NCI-H128 (cell line): Measurements from ENCODE around the gene TBX3.

Source experiments
- DNase-seq: peaks from one replicate; lab custom pipeline; 2025; ENCODE audit not compliant: unreplicated experiment; lab: John Stamatoyannopoulos, UW

Gene TBX3

DNA sequence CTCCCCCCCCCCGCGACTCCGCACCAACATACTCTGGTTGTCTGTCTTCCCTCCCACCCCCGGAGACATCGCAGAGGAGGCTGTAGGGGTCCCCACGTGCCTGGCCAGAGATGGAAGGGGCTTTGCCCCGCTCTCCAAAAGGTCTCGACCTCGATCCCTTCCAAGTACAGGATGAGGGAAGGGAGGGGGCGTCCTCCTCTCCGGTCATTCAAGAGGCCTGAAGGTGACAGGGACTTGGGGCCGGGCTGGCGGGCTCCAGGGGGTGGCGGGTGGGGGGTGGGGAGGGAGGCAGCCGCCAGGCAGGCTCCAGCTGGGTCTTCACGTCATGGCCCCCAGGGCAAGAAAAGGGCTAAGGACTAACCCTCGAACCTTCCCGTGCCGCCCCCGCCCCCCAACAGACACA lies 15.1 kb downstream of the TBX3 start:
- DNase-seq: no peak

DNA sequence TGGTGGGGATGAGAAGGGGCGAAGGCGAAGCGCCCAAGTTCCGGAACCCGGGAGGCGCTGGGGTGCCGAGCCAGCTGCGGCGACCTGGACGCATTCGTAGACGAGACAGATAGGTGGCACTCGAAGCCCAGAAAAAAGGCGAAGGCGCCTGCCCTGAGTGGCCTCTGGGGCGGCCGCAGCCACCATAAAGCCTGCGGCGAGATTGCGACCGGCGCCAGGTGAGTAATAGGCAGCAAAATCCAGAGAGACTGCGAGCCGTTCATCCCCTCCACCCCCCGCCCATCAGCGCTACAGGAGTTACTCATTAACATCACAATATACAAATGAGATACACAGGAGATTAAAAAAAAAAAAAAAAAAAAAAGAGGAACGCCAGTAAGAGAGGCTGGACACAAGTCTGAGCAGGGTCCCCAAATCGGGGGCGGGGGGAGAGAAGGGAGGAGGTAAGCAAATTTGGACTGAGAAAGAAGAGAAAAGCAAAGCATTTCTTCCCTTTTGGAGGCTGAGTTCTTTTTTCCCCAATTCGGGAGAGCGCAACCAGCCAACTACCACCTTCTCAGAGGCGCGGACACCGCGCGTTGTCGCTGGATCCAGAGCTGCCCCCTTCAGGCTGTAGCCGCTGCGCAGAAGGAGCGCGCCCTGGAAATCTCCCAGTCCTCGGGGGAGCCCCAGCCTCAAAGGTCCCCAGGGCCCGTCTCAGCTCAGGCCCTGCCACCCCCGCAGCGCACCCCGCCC lies 15.7 kb downstream of the TBX3 start:
- peak; percentile 73 for DNase-seq

DNA sequence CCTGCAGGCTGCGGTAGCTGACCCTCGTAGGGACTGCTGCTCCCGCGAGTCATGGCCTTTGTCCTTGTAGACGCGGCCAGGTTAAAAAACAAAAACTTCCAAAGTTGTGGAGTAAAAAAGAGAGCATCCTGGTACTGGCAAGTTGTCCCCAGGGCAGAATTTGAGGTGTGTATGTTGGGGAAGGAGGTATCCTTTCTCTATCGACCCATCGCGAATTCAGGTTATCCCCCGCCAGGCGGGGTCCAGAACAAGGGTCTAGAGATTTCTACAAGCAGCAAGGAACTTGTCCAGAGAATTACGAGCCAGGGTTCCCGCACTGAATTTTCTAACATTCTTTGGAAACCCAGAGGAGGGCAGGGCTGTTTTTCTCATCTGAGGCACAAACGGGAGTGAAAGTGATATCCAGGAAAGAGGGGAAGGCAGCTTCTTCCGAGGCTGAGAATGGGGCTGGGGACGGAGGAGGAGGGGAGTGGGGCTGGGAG lies 16.3 kb downstream of the TBX3 start:
- DNase-seq: no peak

DNA sequence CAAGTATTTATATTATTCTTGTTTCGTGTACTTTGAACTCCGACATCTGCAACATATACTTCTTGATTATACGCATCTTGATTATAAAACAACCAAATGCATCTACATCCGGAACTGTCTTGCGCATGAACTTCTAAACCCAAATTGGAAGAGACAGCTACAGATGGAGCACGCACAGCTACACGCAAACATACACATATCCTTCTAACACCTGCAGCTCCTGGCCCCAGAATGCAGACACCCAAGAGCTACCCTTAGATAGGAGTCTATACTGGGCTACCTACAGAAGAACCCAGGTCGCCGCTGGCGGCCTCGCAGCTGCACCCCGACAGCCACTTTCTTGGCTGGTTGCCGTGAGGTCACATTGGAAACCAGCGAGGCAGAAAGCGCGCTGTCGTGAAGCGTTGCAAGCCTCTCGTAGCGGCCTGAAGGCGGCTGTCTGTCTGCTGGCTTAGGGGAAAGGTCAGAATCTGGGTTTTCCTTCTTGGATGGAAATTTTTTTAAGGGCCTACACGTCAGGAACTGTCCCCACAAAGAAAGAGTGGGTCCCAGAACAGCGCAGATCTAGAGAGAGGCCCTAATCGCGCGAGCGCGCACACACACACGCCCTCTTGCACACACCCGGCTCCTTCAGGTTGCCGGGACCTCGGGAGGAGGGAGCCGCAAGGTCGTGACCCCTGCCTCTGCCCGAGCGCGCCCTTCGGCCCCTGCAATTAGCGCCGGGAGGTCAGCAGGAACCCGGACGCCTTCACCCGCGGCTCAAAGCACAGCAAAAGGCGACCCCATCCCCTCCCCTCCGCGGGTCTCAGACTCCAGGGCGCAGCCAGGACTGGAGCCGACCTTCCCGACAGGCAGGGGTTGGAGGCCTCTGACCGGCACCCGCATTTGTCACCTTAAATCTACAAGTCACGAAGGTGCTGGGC lies 17.0 kb downstream of the TBX3 start:
- no peak for DNase-seq

DNA sequence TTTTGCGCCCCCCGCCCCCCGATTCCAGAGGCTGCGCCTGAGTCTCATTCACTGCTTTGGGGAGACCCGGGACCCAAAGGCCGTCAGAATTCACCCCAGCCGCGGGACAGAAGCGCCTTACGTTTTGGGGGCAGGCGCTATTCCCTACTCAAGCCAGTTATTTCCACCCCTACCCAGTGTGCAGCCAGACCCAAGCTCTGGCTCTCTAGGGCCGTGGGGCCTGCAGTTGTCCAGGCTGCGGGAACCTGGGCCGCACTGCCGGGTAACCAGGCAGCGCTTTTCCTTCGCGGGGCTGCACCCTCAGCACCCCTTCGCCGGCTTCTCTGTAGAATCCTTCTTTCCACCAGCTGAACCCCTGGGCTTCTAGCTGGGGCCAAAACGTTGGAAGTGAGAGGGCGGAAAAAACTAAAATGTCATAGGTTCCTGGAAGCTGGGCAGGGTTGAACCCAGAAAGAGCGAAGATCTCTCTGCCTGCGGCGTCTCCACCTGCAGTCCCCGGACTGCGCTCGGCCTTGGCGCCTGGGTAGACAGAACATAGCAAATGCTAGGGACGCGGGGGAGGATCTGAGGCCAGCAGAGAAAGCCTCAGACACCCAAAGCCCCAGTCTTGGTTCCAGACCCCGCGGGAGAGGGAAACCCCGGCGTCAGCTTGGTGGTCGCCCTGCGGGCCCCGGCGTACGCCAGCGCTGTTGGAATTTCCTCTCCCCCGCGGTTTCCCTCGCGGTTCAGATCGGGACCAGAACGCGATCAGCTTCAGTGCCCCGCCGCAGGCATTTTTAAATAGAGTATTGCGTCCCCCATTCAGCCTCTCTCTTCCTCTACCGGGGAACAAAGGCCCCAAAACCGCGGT lies 18.3 kb downstream of the TBX3 start:
- no peak for DNase-seq

DNA sequence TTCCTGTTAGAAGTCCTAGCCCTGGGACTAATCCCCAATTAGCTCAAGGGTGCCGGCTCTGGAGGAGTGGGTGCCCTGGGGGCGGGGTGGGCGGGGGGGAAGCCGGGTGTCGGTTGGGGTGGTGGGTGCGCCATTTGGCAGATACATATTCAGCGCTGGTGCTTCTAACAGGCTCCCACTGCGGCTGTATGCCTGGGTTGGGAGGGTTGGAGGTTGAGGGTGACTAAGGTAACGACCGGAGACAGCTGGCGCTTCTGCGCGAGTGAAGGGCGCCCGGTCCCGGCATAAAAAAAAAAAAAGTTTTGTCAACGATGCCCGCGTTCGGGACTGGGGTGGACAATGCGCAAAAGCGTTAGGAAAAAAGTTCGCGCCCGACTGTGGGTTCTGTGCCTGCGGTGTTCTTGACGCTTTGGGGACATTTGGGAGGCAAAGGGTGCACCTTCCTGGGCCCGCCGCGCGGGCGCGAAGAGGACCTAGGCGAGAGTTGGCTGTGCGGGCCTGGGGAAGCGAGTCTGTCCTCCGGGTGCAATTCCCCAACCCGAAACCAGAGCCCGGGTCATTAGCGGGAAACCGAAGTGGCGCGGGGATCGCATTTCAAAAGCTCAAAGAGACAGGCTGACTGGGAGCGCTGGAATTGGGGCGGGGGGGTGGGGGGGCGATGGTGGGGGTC lies 19.2 kb downstream of the TBX3 start:
- DNase-seq: no peak

DNA sequence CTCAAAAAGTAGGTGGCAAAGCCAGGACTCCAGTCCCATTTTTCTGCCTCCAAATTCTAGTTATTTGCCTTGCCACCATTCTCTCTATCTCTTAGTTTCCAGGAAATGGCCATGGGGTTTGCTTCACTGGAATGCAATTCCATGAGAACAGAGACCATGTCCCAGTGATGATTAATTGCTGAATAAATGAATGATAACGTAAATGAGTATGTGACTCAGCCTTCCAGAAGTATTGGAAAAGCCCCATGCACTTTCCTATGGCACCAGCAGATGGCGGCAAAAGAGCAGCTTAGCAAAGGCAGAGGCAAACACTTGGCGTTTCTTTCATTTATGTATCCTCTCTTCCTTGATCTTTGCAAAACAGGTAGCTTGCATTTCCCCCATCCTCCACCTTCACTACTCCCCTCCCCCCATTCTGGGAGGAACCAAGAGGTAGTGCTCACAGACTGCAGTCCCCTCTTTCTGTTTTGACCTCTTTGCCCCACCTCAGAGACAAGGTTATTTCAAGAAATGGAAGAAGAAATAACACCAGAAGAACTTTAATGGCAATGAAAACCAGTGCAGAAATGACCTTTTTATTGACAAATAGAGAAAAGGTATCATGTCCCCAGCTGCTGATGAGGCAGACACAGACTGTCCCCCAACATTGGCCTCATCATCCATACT lies 21.3 kb downstream of the TBX3 start:
- DNase-seq: no peak

DNA sequence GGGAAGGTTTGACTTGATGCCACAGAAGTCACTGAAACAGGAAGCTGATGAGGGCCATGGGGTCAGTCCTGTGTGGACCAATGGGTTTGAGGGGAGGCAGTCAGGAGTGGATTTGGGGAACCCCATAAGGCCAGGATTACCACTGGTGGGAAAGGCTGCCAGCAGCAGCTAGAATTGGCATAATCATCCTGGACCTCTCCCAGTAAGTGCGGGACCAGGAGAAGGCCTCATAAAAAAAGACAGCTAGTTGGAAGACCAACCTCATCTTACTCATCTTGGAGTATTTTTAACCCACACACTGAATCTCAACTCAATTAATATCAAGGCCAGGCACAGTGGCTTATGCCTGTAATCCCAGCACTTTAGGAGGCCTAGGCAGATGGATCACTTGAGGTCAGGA lies 22.7 kb downstream of the TBX3 start:
- no peak for DNase-seq

DNA sequence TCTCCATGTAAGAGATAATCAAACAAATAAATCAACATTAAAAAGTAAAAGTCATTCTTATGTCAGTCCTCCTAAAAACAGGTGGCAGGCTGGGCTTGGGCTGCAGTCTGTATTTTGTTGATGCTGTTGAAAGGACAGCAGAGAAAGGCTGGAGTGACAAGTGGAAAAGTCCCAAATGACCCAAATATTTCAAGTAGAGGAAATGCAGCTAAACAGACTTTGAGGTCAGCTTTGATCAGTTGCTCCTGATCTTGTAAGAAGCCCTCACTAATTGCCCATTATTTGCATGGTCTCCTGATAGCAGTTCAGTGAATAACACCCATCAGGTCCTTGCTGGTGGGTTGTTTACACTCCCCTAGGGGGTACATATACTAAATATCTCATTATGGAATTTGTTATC lies 24.9 kb downstream of the TBX3 start:
- DNase-seq: no peak

DNA sequence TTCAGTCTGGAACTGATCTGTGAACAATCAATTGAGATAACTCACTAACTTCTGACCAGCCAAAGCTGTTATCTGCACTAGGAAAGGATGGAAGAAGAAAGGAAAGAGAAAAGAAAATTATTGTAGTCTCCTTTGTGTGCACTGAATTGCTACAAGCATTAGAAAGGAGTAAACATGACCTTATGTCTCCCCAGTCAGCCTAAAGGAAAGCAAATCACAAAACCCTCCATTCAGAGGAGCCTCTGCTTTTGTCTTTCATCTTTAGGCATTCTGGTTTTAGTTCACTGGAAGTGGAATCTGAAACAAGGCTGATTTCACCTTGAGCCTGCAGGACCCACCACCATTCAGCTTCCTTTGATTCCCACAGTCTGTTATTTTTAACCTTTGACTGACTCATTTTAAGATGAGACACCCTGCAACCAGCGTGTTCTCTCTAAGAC lies 26.0 kb downstream of the TBX3 start:
- DNase-seq: no peak

DNA sequence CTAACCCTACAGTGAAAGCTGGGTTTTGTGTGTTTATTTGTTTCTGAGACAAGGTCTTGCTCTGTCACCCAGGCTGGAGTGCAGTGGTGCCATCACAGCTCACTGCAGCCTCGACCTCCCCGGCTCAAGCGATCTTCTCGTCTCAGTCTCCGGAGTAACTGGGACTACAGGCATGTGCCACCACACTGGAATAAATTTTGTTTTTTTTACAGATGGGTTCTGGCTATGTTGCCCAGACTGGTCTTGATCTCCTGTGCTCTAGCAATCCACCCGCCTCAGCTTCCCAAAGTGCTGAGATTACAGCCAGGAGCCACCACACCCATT lies 26.4 kb downstream of the TBX3 start:
- no peak for DNase-seq

DNA sequence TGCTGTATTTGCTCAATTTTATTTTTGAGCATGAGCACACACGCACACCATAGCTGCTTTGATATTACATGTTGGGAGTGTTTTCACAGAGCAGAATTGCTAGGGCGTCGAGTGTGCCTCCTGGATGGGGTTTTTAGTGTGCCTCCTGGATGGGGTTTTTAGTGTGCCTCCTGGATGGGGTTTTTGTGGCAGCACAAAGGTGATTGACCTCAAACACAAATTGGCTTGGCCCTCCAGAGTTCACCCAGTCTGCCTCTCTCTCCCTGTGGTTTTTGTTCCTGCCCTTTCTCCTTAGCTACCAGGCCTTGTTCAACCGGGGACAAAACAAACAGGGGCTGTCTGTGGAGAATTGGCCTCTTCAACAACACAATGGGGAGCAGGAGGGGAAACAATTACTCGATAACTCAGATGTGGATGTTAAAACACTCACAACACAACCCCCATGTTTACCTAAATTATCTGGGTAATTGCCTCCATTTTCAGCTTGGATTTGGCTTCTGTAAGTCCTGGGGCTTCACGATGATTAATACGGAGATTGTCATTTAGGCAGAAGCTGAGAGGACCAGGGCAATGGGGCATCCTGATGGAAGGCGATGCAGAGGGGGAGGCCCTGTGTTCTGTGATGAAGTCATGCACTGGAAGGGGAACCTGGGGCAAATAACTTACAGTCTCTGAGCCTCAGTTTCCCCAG lies 26.9 kb downstream of the TBX3 start:
- no peak for DNase-seq

DNA sequence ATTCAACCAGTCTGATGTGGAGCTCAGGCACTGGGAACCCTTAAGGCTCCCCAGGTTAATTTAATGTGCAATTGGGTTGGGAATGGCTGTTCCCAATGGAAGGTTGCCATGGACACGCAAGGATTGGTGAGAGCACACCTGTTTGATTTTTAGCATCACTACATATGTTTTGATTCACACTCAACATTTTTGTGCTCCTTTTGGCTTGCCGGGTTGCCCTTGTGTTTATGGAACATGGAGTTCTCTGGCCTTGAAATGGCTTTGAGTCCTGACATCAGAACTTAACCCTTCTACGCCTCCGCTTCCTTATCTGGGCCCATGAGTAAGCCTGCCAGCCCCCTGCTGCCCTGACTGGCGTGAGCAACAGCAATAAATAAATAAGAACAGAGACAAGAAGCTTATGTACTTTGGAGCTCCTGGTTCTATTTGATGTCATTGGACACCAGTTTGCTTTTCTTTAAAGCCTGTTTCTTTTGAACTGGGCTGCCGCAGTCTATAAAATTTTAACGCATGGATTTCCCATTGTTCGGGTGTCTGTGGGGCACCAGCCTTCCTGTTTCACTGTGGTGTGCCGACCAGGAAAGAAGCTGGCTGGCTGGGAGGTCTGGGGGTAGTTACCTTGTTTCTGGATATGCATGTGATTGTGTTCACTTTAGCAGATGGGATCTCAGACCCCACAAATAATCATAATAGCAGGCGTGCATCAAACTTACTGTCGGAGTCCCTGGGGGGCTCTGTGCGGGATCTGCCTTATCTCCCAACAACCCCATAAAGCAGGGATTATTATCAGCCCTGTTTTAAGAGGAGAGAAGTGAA lies 27.8 kb downstream of the TBX3 start:
- no peak for DNase-seq

DNA sequence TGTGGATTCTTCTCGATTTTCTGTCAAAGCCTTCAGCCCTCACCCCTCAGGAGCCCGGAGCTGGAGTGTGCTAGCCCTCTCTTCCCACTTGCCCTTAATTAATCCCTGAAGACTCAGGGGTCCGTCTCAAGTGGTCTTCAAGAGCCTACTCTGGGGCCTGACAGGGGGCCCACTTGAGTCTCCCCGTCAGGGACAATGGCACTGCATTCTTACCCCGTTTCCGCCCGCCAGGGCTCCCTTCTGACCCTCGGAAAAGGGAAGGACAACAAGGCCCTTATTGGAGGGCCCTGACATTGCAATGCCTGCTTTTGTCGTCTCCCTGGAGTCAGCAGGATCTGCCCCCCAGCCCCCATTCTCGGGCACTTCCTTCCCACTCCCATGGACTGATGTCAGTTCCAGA lies 34.4 kb downstream of the TBX3 start:
- no peak for DNase-seq

DNA sequence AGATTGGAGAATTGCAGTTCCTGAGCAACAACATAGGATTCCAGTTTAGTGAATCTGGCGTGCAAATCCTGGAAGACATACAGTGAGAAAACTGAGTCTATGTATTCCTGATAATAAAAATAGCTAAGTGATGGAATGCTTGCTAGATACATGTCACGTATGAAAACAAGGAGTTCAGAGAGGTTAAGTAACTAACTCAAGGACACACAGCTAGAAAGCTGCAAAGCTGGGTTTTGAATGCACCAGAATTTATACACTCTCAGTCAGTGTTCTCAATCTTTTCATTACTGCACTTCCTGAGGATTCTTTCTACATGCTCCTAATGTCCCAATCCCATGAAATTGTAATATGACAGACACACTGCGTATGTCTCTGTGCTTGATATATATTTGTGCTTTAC lies 35.3 kb downstream of the TBX3 start:
- DNase-seq: no peak

DNA sequence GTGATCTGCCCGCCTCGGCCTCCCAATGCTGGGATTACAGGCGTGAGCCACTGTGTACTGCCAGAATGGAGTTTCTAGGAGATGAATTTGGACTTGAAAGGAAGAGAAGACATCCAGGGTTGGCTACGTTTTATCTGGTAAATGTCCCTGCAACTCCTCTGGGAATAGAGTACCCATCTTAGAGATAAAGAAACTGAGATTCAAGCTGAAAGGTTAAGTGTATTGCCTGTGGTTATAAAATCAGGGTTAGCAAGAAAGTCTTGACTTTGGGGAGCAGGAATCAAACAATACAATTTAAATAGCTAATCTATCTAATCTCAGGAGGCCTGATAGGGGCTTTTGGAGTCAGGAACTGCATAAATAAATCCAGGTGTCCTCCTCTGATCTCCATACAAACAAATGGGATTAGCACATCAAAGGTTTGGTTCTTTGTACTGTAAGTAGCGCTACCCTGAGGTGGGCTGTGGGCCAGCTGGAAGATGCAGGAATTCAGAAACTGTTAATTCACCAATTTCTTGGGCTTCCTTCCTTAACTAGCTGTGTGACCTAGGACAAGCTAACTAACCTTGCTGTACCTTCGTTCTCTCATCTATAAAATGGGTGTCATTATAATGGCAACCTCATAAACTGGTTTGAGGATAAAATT lies 45.1 kb downstream of the TBX3 start:
- DNase-seq: no peak

DNA sequence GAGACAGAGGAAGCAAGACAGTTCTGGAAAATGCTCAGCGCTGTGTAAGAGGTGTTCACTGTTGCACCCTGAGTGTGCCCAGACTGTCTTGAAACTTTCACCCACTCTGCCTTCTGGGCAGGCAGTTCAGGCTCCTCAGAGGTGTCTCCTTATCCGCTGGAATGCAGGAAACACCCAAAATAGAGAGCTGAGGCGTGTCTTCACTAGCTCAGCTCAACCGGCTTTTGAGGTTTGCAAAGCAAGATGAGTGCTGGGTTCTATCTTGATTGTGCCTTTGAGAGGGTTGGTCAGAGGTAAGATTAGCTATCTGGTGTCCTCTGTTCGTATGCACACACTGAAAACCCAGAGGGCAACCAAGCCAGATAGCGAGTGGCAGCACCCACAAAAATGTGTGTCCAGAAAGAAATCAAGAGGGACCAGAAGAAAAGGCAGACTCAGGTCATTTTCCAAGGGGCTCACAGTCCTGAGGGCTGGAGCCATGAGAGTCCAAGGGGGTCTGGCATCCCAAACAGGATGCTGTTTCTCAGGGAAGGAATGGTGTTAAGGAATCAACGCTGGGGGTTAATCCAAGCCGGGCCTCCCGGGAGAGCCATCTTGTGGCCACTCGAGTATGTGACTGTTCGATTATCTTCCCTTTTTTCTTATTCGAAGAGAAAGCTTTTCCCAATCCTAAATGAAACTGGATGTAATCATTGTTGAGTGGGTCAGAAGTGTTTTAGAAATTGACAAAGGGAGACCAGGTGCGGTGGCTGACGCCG lies 47.1 kb downstream of the TBX3 start:
- no peak for DNase-seq

DNA sequence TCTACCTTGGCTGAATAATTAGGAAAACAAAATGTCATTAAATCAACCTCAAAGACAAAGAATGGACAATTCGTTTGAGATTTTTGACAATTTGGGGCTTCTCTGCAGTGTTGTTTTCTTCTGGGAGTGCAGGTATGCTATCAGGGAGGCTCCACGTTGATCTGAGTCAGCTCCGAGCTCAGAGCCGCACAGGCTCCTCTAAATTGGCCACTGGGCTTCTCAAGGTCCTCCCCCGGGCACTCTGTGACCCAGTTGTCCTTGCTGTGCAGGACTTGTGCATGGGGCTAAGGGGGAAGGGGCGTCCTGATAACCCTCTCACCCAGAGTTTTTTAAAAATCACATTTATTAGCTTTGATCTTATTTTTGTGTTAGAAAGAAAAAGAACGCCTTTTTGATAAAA lies 52.7 kb downstream of the TBX3 start:
- no peak for DNase-seq
